PFSK-1 (cell line): ENCODE measurements around the gene ABCC3.

Experiments
- FOXP2 ChIP-seq: optimal IDR thresholded peaks from 2 replicates; pipeline ENCODE3; 2011; ENCODE audit warnings: borderline replicate concordance, control low read depth, inconsistent platforms; ENCODE audit not compliant: insufficient read depth; ENCODE audit errors: extremely low read length, extremely low read depth
- POLR2AphosphoS5 ChIP-seq: IDR thresholded peaks from 2 replicates; pipeline ENCODE4 v1.6.1; 2012; ENCODE audit warnings: low read depth, mild to moderate bottlenecking, control low read depth, low read length, moderate library complexity
- REST ChIP-seq, 2 experiments: IDR thresholded peaks; 2 replicates each; pipeline versions ENCODE4 v1.6.1 to v1.8.0; 2011 to 2012; ENCODE audit warnings: low read depth in 2 of 2, low read length in 2 of 2, control low read depth in 1 of 2, inconsistent platforms in 1 of 2, mild to moderate bottlenecking in 1 of 2, moderate library complexity in 1 of 2; ENCODE audit not compliant: insufficient read depth in 1 of 2
- SIN3A ChIP-seq: IDR thresholded peaks from 2 replicates; pipeline ENCODE4 v1.6.1; 2012; ENCODE audit warnings: mild to moderate bottlenecking, low read length, moderate library complexity, borderline replicate concordance; ENCODE audit not compliant: insufficient read depth
- TAF1 ChIP-seq: IDR thresholded peaks from 2 replicates; pipeline ENCODE4 v1.6.1; 2012; ENCODE audit warnings: low read length, control low read depth, borderline replicate concordance; ENCODE audit not compliant: insufficient read depth

Gene ABCC3

GRCh38 chr17:50735287-50735686, 100.6 kb downstream of the ABCC3 start:
- TF ChIP-seq REST (IDR thresholded peaks at IDR 0.05; ENCODE audit: insufficient read depth in 1 of 2, low read depth in 2 of 2, low read length in 2 of 2) (no peak), TAF1 (no peak), POLR2AphosphoS5 (no peak), FOXP2 (no peak), SIN3A (no peak)

- TF ChIP-seq FOXP2 (no peak), SIN3A (no peak), TAF1 (no peak), POLR2AphosphoS5 (no peak), REST (IDR thresholded peaks at IDR 0.05; ENCODE audit: insufficient read depth in 1 of 2, low read depth in 2 of 2, low read length in 2 of 2) (no peak)
Measured at GRCh38 chr17:50737118-50737698, 102.5 kb downstream of the ABCC3 start.

GRCh38 chr17:50739098-50739497, 104.4 kb downstream of the ABCC3 start:
- TF ChIP-seq POLR2AphosphoS5 (no peak), REST (IDR thresholded peaks at IDR 0.05; ENCODE audit: insufficient read depth in 1 of 2, low read depth in 2 of 2, low read length in 2 of 2) (no peak), SIN3A (no peak), TAF1 (no peak), FOXP2 (no peak)
